Gastrocnemius medialis (tissue), 4 donors: ENCODE data around the gene SLC22A25.

Experiments used
- POLR2A ChIP-seq, 2 donors: fragments of 450-650 bp; IDR thresholded peaks; one replicate each; pipeline ENCODE4 v1.6.1; 2017; ENCODE audit warnings: antibody characterized with exemption in 2 of 2, mild to moderate bottlenecking in 2 of 2, moderate library complexity in 2 of 2
- TF ChIP-seq, protein P1 (sequence below), 5 experiments: fragments of 450-650 bp in 3 of 5; fragments of 200-600 bp in 2 of 5; sonication (generic) in 2 of 5; IDR thresholded peaks in 4 of 5; conservative IDR thresholded peaks in 1 of 5; 1 replicate in 4 of 5; 2 replicates in 1 of 5; pipeline ENCODE4 v1.5.1; 2016 to 2019; ENCODE audit warnings: antibody characterized with exemption in 5 of 5, mild to moderate bottlenecking in 3 of 5, moderate library complexity in 3 of 5

DNA sequence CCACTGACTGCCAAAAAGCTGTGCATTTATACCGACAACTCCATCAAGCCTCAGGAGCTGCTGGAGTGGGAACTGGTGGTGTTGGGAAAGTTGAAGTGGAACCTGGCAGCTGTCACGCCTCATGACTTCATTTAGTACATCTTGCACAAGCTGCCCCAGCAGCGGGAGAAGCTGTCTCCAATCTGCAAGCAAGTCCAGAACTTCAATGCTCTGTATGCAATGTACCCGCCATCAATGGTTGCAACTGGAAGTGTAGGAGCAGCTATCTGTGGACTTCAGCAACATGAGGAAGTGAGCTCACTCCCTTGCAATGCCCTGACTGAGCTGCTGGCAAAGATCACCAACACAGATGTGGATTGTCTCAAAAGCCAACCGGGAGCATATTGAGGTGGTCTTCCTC, at the start of gene SLC22A25:
- TF ChIP-seq, protein P1, sequence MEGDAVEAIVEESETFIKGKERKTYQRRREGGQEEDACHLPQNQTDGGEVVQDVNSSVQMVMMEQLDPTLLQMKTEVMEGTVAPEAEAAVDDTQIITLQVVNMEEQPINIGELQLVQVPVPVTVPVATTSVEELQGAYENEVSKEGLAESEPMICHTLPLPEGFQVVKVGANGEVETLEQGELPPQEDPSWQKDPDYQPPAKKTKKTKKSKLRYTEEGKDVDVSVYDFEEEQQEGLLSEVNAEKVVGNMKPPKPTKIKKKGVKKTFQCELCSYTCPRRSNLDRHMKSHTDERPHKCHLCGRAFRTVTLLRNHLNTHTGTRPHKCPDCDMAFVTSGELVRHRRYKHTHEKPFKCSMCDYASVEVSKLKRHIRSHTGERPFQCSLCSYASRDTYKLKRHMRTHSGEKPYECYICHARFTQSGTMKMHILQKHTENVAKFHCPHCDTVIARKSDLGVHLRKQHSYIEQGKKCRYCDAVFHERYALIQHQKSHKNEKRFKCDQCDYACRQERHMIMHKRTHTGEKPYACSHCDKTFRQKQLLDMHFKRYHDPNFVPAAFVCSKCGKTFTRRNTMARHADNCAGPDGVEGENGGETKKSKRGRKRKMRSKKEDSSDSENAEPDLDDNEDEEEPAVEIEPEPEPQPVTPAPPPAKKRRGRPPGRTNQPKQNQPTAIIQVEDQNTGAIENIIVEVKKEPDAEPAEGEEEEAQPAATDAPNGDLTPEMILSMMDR (IDR thresholded peaks at IDR 0.05 in 4 of 5, conservative IDR thresholded peaks at IDR 0.05 in 1 of 5): no peak
- no peak for TF ChIP-seq POLR2A (IDR thresholded peaks at IDR 0.05)
